Adipose tissue (tissue), 3 donors: ENCODE results near the gene INHBB. TPM values are rescaled to one million over a fixed set of nuclear protein-coding genes. Genes with fewer than 3 reads are reported as not detected.
"Not testable (repeated sequence)": the region's sequence is repeated elsewhere in the genome, so short reads cannot be mapped to it uniquely, and the experiment has no call there.

ENCODE experiments used
- H3K27ac ChIP-seq: one replicate; pipeline ENCODE4 v1.5.1; 2013; ENCODE audit warnings: low read depth, low read length
- WGBS, 3 donors: extraction: QIAGEN DNeasy Blood & Tissue Kit; methylation state at CpG; one replicate each; pipeline ENCODE4 v1.1.7; 2013; 5-methylcytosine and 5-hydroxymethylcytosine counted together
- polyA plus RNA-seq, 3 donors: library from polyadenylated mRNA; stranded (reverse); fragments of 200-250 nt; gene quantifications; one replicate each; pipeline ENCODE4 v1.2.3, GENCODE V29; 2013
- donor health status: healthy with polysubstance abuse.
- donor health status: Bipolar disorder and iron deficiency.
- donor health status: healthy.

INHBB gene
- 10 to 100 TPM in 2 of 3 donors, 1 to 10 TPM in 1; 5.4 to 31.9 (median 10.6) TPM for polyA plus RNA-seq

GRCh38 chr2:120346026-120346666 is at the start of gene INHBB:
INHBB (plus strand) TSS chr2:120346136; CDS start chr2:120346189, 53 bp downstream.
- WGBS, 3 donors = 0 to 3% (median 2%) methylated on average over 63 to 97 of the region's 99 CpGs

GRCh38 chr2:120298173-120298835 is 47.6 kb upstream of the INHBB start:
- 86 to 90% (median 87%) methylated on average over 7 of the region's 7 CpGs for WGBS, 3 donors

More at GRCh38 chr2:120346026-120346666, at the start of gene INHBB:
- no peak within 1 kb of the TSS for H3K27ac ChIP-seq

GRCh38 chr2:120299004-120299403 is 46.9 kb upstream of the INHBB start:
- 94 to 98% (median 96%) methylated on average over 9 of the region's 9 CpGs for WGBS, 3 donors
- no peak overlapping the region for H3K27ac ChIP-seq

More at GRCh38 chr2:120298173-120298835, 47.6 kb upstream of the INHBB start:
- H3K27ac ChIP-seq = no peak overlapping the region

GRCh38 chr2:120299561-120299960 is 46.4 kb upstream of the INHBB start:
- 92 to 97% (median 97%) methylated on average over 6 of the region's 6 CpGs for WGBS, 3 donors
- H3K27ac ChIP-seq = no peak overlapping the region

- no peak overlapping the region for H3K27ac ChIP-seq
- WGBS, 3 donors = 86 to 87% (median 87%) methylated on average over 10 of the region's 10 CpGs
Observed at GRCh38 chr2:120300385-120300784, 45.6 kb upstream of the INHBB start.

- 84 to 93% (median 90%) methylated on average over 5 of the region's 5 CpGs for WGBS, 3 donors
- no peak overlapping the region for H3K27ac ChIP-seq
Observed at GRCh38 chr2:120301284-120301683, 44.7 kb upstream of the INHBB start.

- no peak overlapping the region for H3K27ac ChIP-seq
- 88 to 90% (median 89%) methylated on average over 12 of the region's 12 CpGs for WGBS, 3 donors
Observed at GRCh38 chr2:120302301-120302700, 43.6 kb upstream of the INHBB start.

GRCh38 chr2:120303177-120303576 is 42.8 kb upstream of the INHBB start:
- 75 to 83% (median 79%) methylated on average over 6 of the region's 6 CpGs for WGBS, 3 donors
- H3K27ac ChIP-seq = no peak overlapping the region

GRCh38 chr2:120305296-120305695 is 40.6 kb upstream of the INHBB start:
- H3K27ac ChIP-seq = no peak overlapping the region
- 34 to 78% (median 76%) methylated on average over 6 of the region's 6 CpGs for WGBS, 3 donors

GRCh38 chr2:120305937-120306490 is 39.9 kb upstream of the INHBB start:
- H3K27ac ChIP-seq = no peak overlapping the region
- WGBS, 3 donors = 83 to 97% (median 86%) methylated on average over 5 of the region's 5 CpGs

GRCh38 chr2:120307482-120307881 is 38.5 kb upstream of the INHBB start:
- H3K27ac ChIP-seq = no peak overlapping the region
- 65 to 89% (median 76%) methylated on average over 7 of the region's 7 CpGs for WGBS, 3 donors

GRCh38 chr2:120308038-120308910 is 37.7 kb upstream of the INHBB start:
- WGBS, 3 donors = 88 to 93% (median 93%) methylated on average over 16 of the region's 16 CpGs

GRCh38 chr2:120310136-120310535 is 35.8 kb upstream of the INHBB start:
- H3K27ac ChIP-seq = no peak overlapping the region
- WGBS, 3 donors = 92 to 99% (median 95%) methylated on average over 6 of the region's 6 CpGs

More at GRCh38 chr2:120308038-120308910, 37.7 kb upstream of the INHBB start:
- H3K27ac ChIP-seq = no peak overlapping the region

GRCh38 chr2:120310841-120311240 is 35.1 kb upstream of the INHBB start:
- 92 to 97% (median 96%) methylated on average over 8 of the region's 8 CpGs for WGBS, 3 donors

GRCh38 chr2:120312076-120312475 is 33.9 kb upstream of the INHBB start:
- no peak overlapping the region for H3K27ac ChIP-seq
- 77 to 93% (median 90%) methylated on average over 6 of the region's 6 CpGs for WGBS, 3 donors

More at GRCh38 chr2:120310841-120311240, 35.1 kb upstream of the INHBB start:
- H3K27ac ChIP-seq = not testable (repeated sequence)

GRCh38 chr2:120312860-120313694 is 32.9 kb upstream of the INHBB start:
- no peak overlapping the region for H3K27ac ChIP-seq
- 3 to 6% (median 5%) methylated on average over 38 of the region's 38 CpGs for WGBS, 3 donors

GRCh38 chr2:120313695-120314615 is 32.0 kb upstream of the INHBB start:
- 56 to 72% (median 68%) methylated on average over 36 to 39 of the region's 39 CpGs for WGBS, 3 donors
- H3K27ac ChIP-seq = no peak overlapping the region
